NB4 (cell line): ENCODE results near the gene NFAM1.

ENCODE experiments used
- CTCF ChIP-seq: IDR thresholded peaks from one replicate; pipeline ENCODE4 v1.5.1; 2012; ENCODE audit warnings: low read depth, low read length
- MYC ChIP-seq: IDR thresholded peaks from 2 replicates; pipeline ENCODE4 v1.6.1; 2011; ENCODE audit warnings: low read depth, low read length
- POLR2A ChIP-seq: IDR thresholded peaks from 2 replicates; pipeline ENCODE4 v1.6.1; 2011; ENCODE audit warnings: mild to moderate bottlenecking; ENCODE audit not compliant: insufficient read length; ENCODE audit errors: extremely low read depth

GRCh38 chr22:42425337-42425988 lies 6.7 kb downstream of the NFAM1 start:
- no peak for TF ChIP-seq CTCF
- TF ChIP-seq POLR2A = no peak
- no peak for TF ChIP-seq MYC
